Measurements from ENCODE around the gene CASZ1. TPM values are rescaled to one million over a fixed set of nuclear protein-coding genes. Genes with fewer than 3 reads are reported as not detected.

The CASZ1 gene
- total and polyA plus RNA-seq, 2 experiments from 2014 or later, result 3.6 to 6.9 TPM

DNA sequence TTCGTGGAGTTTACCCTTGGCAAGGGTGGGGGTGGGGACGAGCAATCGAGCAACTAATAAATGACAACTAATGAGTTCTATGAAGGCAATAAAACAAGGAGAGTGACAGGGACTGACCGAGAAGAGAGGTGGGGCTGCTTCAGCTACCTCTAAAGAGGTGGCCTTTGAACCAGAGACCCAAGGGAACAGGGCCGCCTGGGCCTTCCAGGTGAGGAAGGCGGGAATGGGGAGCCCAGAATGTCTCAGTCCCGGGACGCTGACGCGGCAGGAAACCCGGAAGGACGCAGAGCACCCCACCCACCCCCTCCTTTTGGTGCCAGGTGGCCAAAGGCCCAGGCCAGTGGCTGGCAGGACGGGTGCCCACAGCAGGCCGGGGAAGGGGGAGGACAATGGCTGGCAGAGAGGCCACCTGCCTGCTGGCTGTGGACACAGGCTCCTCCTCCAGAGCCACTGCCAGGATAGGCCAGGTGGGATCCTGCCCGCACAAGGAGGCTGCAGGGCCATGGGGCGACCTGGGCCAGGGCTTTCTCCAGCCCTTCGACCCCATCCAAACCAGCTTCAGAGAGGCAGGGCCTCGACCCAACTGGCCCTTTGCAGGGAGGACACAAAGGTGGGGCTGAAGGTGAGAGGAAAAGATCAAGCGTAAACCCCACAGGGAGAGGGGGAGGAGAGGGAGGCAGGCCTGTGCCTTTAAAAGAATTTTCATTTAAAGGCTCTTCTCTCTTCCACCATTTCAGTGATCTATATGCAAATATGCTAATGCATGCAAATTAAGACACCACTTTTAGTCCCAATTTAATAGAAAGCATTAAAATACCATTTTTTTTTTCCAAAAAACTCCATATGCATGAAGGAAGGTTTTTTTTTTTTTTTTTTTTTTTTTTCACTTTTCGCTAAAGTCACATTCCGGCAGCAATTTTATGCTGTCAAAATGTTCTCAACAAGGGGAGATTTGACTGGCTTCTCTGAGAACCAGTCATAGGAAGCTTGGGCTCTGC lies 58.1 kb downstream of the CASZ1 start:
- no peak for DNase-seq (ENCODE audit: low spot score)
- H3K27me3 ChIP-seq, result no peaks in the 10 kb centered on the region
- no peaks in the 10 kb centered on the region for H3K79me2 ChIP-seq
- no peak overlapping the region for H3K4me3 ChIP-seq
- TF ChIP-seq, protein P1, sequence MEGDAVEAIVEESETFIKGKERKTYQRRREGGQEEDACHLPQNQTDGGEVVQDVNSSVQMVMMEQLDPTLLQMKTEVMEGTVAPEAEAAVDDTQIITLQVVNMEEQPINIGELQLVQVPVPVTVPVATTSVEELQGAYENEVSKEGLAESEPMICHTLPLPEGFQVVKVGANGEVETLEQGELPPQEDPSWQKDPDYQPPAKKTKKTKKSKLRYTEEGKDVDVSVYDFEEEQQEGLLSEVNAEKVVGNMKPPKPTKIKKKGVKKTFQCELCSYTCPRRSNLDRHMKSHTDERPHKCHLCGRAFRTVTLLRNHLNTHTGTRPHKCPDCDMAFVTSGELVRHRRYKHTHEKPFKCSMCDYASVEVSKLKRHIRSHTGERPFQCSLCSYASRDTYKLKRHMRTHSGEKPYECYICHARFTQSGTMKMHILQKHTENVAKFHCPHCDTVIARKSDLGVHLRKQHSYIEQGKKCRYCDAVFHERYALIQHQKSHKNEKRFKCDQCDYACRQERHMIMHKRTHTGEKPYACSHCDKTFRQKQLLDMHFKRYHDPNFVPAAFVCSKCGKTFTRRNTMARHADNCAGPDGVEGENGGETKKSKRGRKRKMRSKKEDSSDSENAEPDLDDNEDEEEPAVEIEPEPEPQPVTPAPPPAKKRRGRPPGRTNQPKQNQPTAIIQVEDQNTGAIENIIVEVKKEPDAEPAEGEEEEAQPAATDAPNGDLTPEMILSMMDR (IDR thresholded peaks at IDR 0.05; ENCODE audit: poor library complexity), result no peak
- no peak for TF ChIP-seq EZH2 (IDR thresholded peaks at IDR 0.05; ENCODE audit: borderline replicate concordance)
- TF ChIP-seq EZH2phosphoT487 (IDR thresholded peaks at IDR 0.05; ENCODE audit: low read depth, severe bottlenecking, unreplicated experiment), result no peak
- H3K9me2 ChIP-seq (replicated peaks; ENCODE audit: insufficient read depth), result no peaks in the 10 kb centered on the region
- no peaks in the 10 kb centered on the region for H3K9me3 ChIP-seq (ENCODE audit: low read depth)
- H3K27ac ChIP-seq, result no peak overlapping the region
- H3K36me3 ChIP-seq (replicated peaks; ENCODE audit: insufficient read depth, low read depth), result no peaks in the 10 kb centered on the region
- H4K20me1 ChIP-seq (ENCODE audit: insufficient read depth, poor library complexity, severe bottlenecking), result no peaks in the 10 kb centered on the region
- no peak overlapping the region for H3K4me2 ChIP-seq
- H2AFZ ChIP-seq, result no peak overlapping the region
- H3K4me1 ChIP-seq (ENCODE audit: insufficient read depth), result peaks cover 4% of the 10 kb centered on the region
- 88% methylated on average over 21 of the region's 21 CpGs for WGBS (ENCODE audit: low lambda C conversion rate, missing lambda C conversion rate)

DNA sequence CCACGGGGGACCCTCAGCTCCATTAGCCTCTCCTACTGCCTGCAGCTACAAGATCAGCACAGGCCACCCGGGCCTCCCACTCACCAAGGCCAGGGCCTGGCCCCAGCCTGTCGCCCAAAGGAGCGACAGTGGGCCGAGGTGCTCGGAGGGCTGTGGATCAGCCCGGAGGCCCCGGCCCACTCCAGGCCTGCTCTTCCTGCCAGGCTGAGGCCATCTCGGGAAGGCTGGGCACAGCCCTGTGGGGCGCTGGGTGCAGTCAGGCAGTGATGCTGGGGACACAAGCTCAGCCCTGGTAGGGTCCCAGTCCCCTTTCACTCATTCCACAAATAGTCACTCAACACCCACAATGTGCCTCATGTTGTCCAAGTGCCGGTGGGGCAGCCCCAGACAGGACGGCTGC lies 58.8 kb downstream of the CASZ1 start:
- Histone ChIP-seq H3K36me3 (replicated peaks; ENCODE audit: insufficient read depth, low read depth) (no peaks in the 10 kb centered on the region), H3K27ac (no peak overlapping the region), H4K20me1 (ENCODE audit: insufficient read depth, poor library complexity, severe bottlenecking) (no peaks in the 10 kb centered on the region), H3K4me3 (no peak overlapping the region), H2AFZ (no peak overlapping the region), H3K4me2 (no peak overlapping the region), H3K27me3 (no peaks in the 10 kb centered on the region), H3K9me2 (replicated peaks; ENCODE audit: insufficient read depth) (no peaks in the 10 kb centered on the region), H3K79me2 (no peaks in the 10 kb centered on the region), H3K9me3 (ENCODE audit: low read depth) (no peaks in the 10 kb centered on the region), H3K4me1 (ENCODE audit: insufficient read depth) (peaks cover 4% of the 10 kb centered on the region)
- TF ChIP-seq EZH2 (IDR thresholded peaks at IDR 0.05; ENCODE audit: borderline replicate concordance) (no peak), EZH2phosphoT487 (IDR thresholded peaks at IDR 0.05; ENCODE audit: low read depth, severe bottlenecking, unreplicated experiment) (no peak)
- TF ChIP-seq, protein P1 (IDR thresholded peaks at IDR 0.05; ENCODE audit: poor library complexity), result no peak
- WGBS (ENCODE audit: low lambda C conversion rate, missing lambda C conversion rate), result 91% methylated on average over 12 of the region's 12 CpGs
- no peak for DNase-seq (ENCODE audit: low spot score)

DNA sequence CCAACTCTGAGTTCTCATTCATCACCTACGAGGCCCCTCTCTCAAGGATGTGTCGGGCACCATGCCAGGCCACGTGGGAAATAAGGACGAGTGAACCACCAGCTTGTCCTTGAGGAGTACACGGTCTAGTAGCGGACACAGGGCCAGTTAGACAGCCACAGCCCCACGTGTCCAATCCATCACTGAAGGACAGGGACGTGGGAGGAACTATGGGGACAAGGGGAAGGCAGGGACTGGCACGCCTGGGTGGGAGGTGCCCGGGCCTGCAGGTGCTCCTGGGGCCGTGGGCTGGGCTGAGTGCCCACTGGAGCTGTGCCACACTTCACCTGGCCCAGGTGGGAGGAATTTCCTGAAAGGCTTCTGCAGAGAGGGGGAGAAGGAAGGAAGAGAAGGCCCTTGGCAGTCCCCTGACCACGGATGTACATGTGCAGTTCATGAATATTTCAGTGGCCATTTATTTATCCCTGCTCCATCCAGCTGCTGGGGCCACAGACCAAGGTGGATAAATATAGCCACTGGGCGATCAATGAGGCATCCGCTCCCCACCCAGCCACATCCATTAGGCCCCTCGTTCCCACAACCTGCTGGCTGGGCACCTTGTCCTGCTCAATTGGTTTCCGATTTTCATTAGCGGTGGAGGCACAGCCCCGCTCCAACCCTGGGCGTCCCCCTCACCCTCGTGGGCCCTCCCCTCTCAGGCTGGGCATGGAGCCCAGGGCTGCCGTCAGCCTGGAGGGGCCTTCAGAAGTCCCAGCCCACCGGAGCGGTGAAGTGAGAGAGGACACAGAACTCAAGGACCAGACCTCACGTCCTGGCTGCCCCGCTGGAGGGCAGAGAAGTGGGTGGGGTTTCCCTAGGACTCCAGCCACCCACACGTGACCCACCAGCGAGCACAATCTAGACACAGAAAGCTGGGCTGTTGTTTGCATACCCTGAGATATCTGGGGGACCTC lies 59.5 kb downstream of the CASZ1 start:
- H3K27me3 ChIP-seq, result no peaks in the 10 kb centered on the region
- no peak for TF ChIP-seq EZH2phosphoT487 (IDR thresholded peaks at IDR 0.05; ENCODE audit: low read depth, severe bottlenecking, unreplicated experiment)
- TF ChIP-seq EZH2 (IDR thresholded peaks at IDR 0.05; ENCODE audit: borderline replicate concordance), result no peak
- TF ChIP-seq, protein P1 (IDR thresholded peaks at IDR 0.05; ENCODE audit: poor library complexity), result no peak
- H3K9me3 ChIP-seq (ENCODE audit: low read depth), result no peaks in the 10 kb centered on the region
- no peak overlapping the region for H3K4me3 ChIP-seq
- no peak for DNase-seq (ENCODE audit: low spot score)
- H4K20me1 ChIP-seq (ENCODE audit: insufficient read depth, poor library complexity, severe bottlenecking), result no peaks in the 10 kb centered on the region
- no peak overlapping the region for H3K4me2 ChIP-seq
- H2AFZ ChIP-seq, result no peak overlapping the region
- no peaks in the 10 kb centered on the region for H3K79me2 ChIP-seq
- H3K36me3 ChIP-seq (replicated peaks; ENCODE audit: insufficient read depth, low read depth), result no peaks in the 10 kb centered on the region
- H3K27ac ChIP-seq, result no peak overlapping the region
- no peaks in the 10 kb centered on the region for H3K9me2 ChIP-seq (replicated peaks; ENCODE audit: insufficient read depth)
- peaks cover 4% of the 10 kb centered on the region for H3K4me1 ChIP-seq (ENCODE audit: insufficient read depth)
- 87% methylated on average over 22 of the region's 27 CpGs for WGBS (ENCODE audit: low lambda C conversion rate, missing lambda C conversion rate)

Measured in hepatocyte (in vitro differentiated cells).